Measurements from ENCODE around the gene TIAM2.
A peak's percentile ranks its signal among the peaks of the same experiment; 100 is the strongest.
"Not testable (repeated sequence)": the region's sequence is repeated elsewhere in the genome, so short reads cannot be mapped to it uniquely, and the experiment has no call there.

The TIAM2 gene

GRCh38 chr6:155100087-155100486 lies 105.0 kb downstream of the TIAM2 start:
- DNase-seq (ENCODE audit: low read depth in 2 of 2), result no peak

- no peak for DNase-seq (ENCODE audit: low read depth in 2 of 2)
These were observed 105.5 kb downstream of the TIAM2 start for GRCh38 chr6:155100591-155100990.

- not testable (repeated sequence) for DNase-seq (ENCODE audit: low read depth in 2 of 2)
These were observed 108.0 kb downstream of the TIAM2 start for GRCh38 chr6:155103083-155103645.

GRCh38 chr6:155103816-155104366 lies 108.8 kb downstream of the TIAM2 start:
- peak in 1 of 2 donors; percentile 24 for DNase-seq (ENCODE audit: low read depth in 2 of 2)

GRCh38 chr6:155106456-155107115 lies 111.5 kb downstream of the TIAM2 start:
- DNase-seq (ENCODE audit: low read depth in 2 of 2), result no peak

GRCh38 chr6:155107432-155108069 lies 112.4 kb downstream of the TIAM2 start:
- DNase-seq (ENCODE audit: low read depth in 2 of 2), result no peak

- DNase-seq (ENCODE audit: low read depth in 2 of 2), result no peak
These were observed 113.1 kb downstream of the TIAM2 start for GRCh38 chr6:155108070-155108820.

GRCh38 chr6:155110721-155111120 lies 115.6 kb downstream of the TIAM2 start:
- DNase-seq (ENCODE audit: low read depth in 2 of 2), result no peak

GRCh38 chr6:155112757-155113156 lies 117.6 kb downstream of the TIAM2 start:
- DNase-seq (ENCODE audit: low read depth in 2 of 2), result no peak

- no peak for DNase-seq (ENCODE audit: low read depth in 2 of 2)
These were observed 120.9 kb downstream of the TIAM2 start for GRCh38 chr6:155115893-155116570.

- no peak for DNase-seq (ENCODE audit: low read depth in 2 of 2)
These were observed 121.4 kb downstream of the TIAM2 start for GRCh38 chr6:155116571-155116910.

GRCh38 chr6:155117256-155117655 lies 122.1 kb downstream of the TIAM2 start:
- DNase-seq (ENCODE audit: low read depth in 2 of 2), result no peak

GRCh38 chr6:155117785-155118184 lies 122.7 kb downstream of the TIAM2 start:
- no peak for DNase-seq (ENCODE audit: low read depth in 2 of 2)

GRCh38 chr6:155119201-155119600 lies 124.1 kb downstream of the TIAM2 start:
- not testable (repeated sequence) for DNase-seq (ENCODE audit: low read depth in 2 of 2)

GRCh38 chr6:155120034-155120433 lies 124.9 kb downstream of the TIAM2 start:
- no peak for DNase-seq (ENCODE audit: low read depth in 2 of 2)

GRCh38 chr6:155121294-155121693 lies 126.2 kb downstream of the TIAM2 start:
- no peak for DNase-seq (ENCODE audit: low read depth in 2 of 2)

- no peak for DNase-seq (ENCODE audit: low read depth in 2 of 2)
These were observed 126.6 kb downstream of the TIAM2 start for GRCh38 chr6:155121699-155122098.

- DNase-seq (ENCODE audit: low read depth in 2 of 2), result no peak
These were observed 127.3 kb downstream of the TIAM2 start for GRCh38 chr6:155122199-155122950.

- DNase-seq (ENCODE audit: low read depth in 2 of 2), result no peak
These were observed 128.4 kb downstream of the TIAM2 start for GRCh38 chr6:155123520-155123919.

GRCh38 chr6:155125906-155126305 lies 130.8 kb downstream of the TIAM2 start:
- no peak for DNase-seq (ENCODE audit: low read depth in 2 of 2)

Data from stimulated activated CD4-positive, alpha-beta T cell treated with anti-CD3 and anti-CD28 coated beads, Interleukin-1b, Interleukin-23, amount 100 ng/mL, for 4 hours (primary cell).